Neutrophil (primary cell): ENCODE measurements around the gene CTSA.
"Not testable (repeated sequence)": the region's sequence is repeated elsewhere in the genome, so short reads cannot be mapped to it uniquely, and the experiment has no call there.

Source experiments
- H3K27ac ChIP-seq: fragments of 200-600 bp; sonication (generic); 2 replicates; pipeline ENCODE4 v1.5.1; 2016; ENCODE audit warnings: mild to moderate bottlenecking, moderate library complexity
- H3K27me3 ChIP-seq: fragments of 200-600 bp; sonication (generic); 2 replicates; pipeline ENCODE4 v1.6.0; 2016; ENCODE audit warnings: mild to moderate bottlenecking
- H3K36me3 ChIP-seq: fragments of 200-600 bp; sonication (generic); 2 replicates; pipeline ENCODE4 v1.5.1; 2017
- H3K4me1 ChIP-seq, 2 experiments: fragments of 200-600 bp in 1 of 2; sonication (generic) in 1 of 2; 1 replicate in 1 of 2; 2 replicates in 1 of 2; pipeline versions ENCODE4 v1.5.1 to v1.6.1; 2013 to 2016; ENCODE audit warnings: low read depth in 1 of 2, low read length in 1 of 2, mild to moderate bottlenecking in 1 of 2, moderate library complexity in 1 of 2; ENCODE audit not compliant: control insufficient read depth in 1 of 2, insufficient read depth in 1 of 2
- H3K4me3 ChIP-seq, 2 experiments: fragments of 200-600 bp in 1 of 2; sonication (generic) in 1 of 2; 1 replicate in 1 of 2; 2 replicates in 1 of 2; pipeline ENCODE4 v1.5.1; 2013 to 2016; ENCODE audit warnings: low read depth in 1 of 2, low read length in 1 of 2, mild to moderate bottlenecking in 1 of 2, moderate library complexity in 1 of 2
- H3K9me3 ChIP-seq: fragments of 200-600 bp; sonication (generic); 2 replicates; pipeline ENCODE4 v1.5.1; 2016
- TF ChIP-seq, protein P1 (sequence below): fragments of 200-600 bp; sonication (generic); IDR thresholded peaks from 2 replicates; pipeline ENCODE4 v1.5.1; 2016; ENCODE audit warnings: antibody characterized with exemption

Gene CTSA

GRCh38 chr20:45867819-45868176 is 23.3 kb upstream of the CTSA start:
- no peak overlapping the region for H3K4me3 ChIP-seq
- no peaks in the 10 kb centered on the region for H3K9me3 ChIP-seq
- TF ChIP-seq, protein P1, sequence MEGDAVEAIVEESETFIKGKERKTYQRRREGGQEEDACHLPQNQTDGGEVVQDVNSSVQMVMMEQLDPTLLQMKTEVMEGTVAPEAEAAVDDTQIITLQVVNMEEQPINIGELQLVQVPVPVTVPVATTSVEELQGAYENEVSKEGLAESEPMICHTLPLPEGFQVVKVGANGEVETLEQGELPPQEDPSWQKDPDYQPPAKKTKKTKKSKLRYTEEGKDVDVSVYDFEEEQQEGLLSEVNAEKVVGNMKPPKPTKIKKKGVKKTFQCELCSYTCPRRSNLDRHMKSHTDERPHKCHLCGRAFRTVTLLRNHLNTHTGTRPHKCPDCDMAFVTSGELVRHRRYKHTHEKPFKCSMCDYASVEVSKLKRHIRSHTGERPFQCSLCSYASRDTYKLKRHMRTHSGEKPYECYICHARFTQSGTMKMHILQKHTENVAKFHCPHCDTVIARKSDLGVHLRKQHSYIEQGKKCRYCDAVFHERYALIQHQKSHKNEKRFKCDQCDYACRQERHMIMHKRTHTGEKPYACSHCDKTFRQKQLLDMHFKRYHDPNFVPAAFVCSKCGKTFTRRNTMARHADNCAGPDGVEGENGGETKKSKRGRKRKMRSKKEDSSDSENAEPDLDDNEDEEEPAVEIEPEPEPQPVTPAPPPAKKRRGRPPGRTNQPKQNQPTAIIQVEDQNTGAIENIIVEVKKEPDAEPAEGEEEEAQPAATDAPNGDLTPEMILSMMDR = no peak
- no peaks in the 10 kb centered on the region for H3K4me1 ChIP-seq
- no peak overlapping the region for H3K27ac ChIP-seq
- peaks cover 3% of the 10 kb centered on the region for H3K36me3 ChIP-seq
- no peaks in the 10 kb centered on the region for H3K27me3 ChIP-seq

GRCh38 chr20:45872626-45873025 is 18.5 kb upstream of the CTSA start:
- H3K4me1 ChIP-seq = no peaks in the 10 kb centered on the region
- H3K4me3 ChIP-seq = no peak overlapping the region
- no peaks in the 10 kb centered on the region for H3K9me3 ChIP-seq
- no peaks in the 10 kb centered on the region for H3K27me3 ChIP-seq
- TF ChIP-seq, protein P1 = no peak
- peaks cover 16% of the 10 kb centered on the region for H3K36me3 ChIP-seq
- H3K27ac ChIP-seq = no peak overlapping the region

- H3K4me3 ChIP-seq = no peak overlapping the region
- H3K4me1 ChIP-seq = no peaks in the 10 kb centered on the region
- no peak overlapping the region for H3K27ac ChIP-seq
- peaks cover 26% of the 10 kb centered on the region for H3K36me3 ChIP-seq
- no peaks in the 10 kb centered on the region for H3K9me3 ChIP-seq
- TF ChIP-seq, protein P1 = no peak
- no peaks in the 10 kb centered on the region for H3K27me3 ChIP-seq
Observed at GRCh38 chr20:45873409-45874103, 17.6 kb upstream of the CTSA start.

DNA sequence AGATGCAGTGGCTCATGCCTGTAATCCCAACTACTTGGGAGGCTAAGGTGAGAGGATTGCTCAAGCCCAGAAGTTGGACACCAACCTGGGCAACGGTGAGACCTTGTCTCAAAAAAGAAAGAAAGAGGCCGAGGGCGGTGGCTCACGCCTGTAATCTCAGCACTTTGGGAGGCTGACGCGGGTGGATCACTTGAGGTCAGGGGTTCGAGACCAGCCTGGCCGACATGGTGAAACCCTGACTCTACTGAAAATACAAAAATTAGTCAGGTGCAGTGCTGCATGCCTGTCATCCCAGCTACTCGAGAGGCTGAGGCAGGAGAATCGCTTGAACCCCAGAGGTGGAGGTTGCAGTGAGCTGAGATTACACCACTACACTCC is 17.0 kb upstream of the CTSA start:
- peaks cover 30% of the 10 kb centered on the region for H3K36me3 ChIP-seq
- H3K27ac ChIP-seq, H3K9me3 ChIP-seq, H3K27me3 ChIP-seq, H3K4me3 ChIP-seq, H3K4me1 ChIP-seq: not testable (repeated sequence)

GRCh38 chr20:45874576-45874975 is 16.6 kb upstream of the CTSA start:
- H3K4me1 ChIP-seq = no peaks in the 10 kb centered on the region
- H3K27ac ChIP-seq = no peak overlapping the region
- TF ChIP-seq, protein P1 = no peak
- H3K27me3 ChIP-seq = no peaks in the 10 kb centered on the region
- H3K4me3 ChIP-seq = no peak overlapping the region
- H3K9me3 ChIP-seq = no peaks in the 10 kb centered on the region
- peaks cover 30% of the 10 kb centered on the region for H3K36me3 ChIP-seq

DNA sequence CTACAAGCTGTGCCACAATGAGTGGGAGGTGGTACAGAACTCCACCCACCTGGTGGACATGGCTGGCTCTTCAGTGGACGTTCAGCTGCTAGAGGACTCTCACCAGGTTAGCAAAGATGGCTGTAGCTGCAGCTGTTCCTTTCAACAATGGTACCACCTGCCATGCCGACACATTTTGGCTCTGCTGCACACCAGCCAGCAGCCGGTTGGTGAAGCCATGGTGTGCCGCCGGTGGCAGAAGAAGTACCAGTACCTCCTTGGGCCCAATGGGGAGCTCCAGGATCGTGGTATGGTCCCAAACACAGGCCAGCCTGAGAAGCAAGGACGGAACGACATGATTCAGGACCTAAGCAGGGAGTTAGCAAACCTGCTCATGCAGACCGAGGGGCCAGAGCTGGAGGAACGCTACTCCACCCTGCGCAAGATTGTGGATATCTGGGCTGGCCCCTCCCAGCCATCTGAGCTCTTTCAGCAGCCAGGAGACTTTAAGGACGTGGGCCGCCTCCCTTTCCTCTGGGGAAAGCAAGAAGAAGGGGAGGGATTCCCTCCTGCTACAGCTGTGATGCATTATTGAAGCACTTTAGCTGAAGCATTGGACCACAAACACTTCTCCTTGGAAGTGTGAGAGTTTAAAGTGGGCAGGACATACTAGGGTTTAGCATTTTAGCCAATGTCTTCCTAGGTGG is 12.9 kb upstream of the CTSA start:
- TF ChIP-seq, protein P1 = no peak
- Histone ChIP-seq H3K36me3 (peaks cover 35% of the 10 kb centered on the region), H3K9me3 (no peaks in the 10 kb centered on the region)

More for the DNA sequence above, 12.9 kb upstream of the CTSA start:
- no peaks in the 10 kb centered on the region for H3K27me3 ChIP-seq
- H3K4me3 ChIP-seq = no peak overlapping the region
- H3K4me1 ChIP-seq = peaks cover 8 to 12% of the 10 kb centered on the region in 2 experiments
- H3K27ac ChIP-seq = no peak overlapping the region
